ENCODE data around the gene TMEM40.
A peak's percentile ranks its signal among the peaks of the same experiment; 100 is the strongest.

TMEM40 gene

DNA sequence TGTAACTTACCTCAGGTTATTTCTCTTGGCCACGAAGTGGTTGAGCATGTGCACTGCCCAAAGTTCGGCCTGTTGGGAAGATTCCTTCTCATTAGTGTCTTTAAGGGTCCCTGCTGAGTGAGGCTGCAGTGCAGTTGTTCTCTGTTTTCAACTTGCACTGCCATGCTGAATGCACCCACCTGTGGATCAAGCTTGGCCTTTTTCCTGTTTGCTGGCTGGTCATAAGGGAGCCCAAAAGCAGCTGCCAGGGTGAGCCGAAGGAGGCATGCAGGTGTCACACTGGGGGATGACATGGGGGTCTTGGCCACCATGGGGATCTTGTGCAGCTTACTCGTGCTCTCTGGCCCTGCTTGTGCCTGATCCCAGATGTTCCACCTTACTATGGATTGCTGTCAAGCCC, 49.0 kb downstream of the TMEM40 start:
- no peak for DNase-seq (ENCODE audit: low spot score)
- in situ Hi-C loops (cut with MboI; ENCODE audit: low pct_unique_long_range_greater_than_20kb, low sequenced_read_pairs, unreplicated experiment) = no loop called here
- TF ChIP-seq, protein P1, sequence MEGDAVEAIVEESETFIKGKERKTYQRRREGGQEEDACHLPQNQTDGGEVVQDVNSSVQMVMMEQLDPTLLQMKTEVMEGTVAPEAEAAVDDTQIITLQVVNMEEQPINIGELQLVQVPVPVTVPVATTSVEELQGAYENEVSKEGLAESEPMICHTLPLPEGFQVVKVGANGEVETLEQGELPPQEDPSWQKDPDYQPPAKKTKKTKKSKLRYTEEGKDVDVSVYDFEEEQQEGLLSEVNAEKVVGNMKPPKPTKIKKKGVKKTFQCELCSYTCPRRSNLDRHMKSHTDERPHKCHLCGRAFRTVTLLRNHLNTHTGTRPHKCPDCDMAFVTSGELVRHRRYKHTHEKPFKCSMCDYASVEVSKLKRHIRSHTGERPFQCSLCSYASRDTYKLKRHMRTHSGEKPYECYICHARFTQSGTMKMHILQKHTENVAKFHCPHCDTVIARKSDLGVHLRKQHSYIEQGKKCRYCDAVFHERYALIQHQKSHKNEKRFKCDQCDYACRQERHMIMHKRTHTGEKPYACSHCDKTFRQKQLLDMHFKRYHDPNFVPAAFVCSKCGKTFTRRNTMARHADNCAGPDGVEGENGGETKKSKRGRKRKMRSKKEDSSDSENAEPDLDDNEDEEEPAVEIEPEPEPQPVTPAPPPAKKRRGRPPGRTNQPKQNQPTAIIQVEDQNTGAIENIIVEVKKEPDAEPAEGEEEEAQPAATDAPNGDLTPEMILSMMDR (IDR thresholded peaks at IDR 0.05; ENCODE audit: extremely low read depth, insufficient read depth, missing control alignments) = no peak

DNA sequence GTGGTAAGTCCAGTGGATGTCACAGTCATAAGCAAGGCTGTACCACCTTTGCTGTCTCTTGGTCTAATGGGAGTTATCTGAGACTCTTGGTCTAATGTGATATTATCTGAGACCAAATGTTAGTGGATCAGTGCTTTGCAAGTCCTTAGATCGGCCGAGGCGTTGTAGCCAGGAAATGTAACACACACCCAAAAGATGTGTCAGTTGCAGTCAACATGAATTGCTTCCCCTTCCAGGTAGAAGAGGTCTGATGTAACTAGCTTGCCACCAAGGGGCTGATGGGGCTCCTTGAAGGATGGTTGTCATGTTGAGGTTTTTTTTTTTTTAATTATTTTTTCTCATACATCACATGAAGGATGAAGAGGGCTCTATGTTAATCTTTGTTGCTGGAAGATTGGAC, 49.7 kb downstream of the TMEM40 start:
- TF ChIP-seq, protein P1 (IDR thresholded peaks at IDR 0.05; ENCODE audit: extremely low read depth, insufficient read depth, missing control alignments) = no peak
- in situ Hi-C loops (cut with MboI; ENCODE audit: low pct_unique_long_range_greater_than_20kb, low sequenced_read_pairs, unreplicated experiment) = no loop called here
- DNase-seq (ENCODE audit: low spot score) = no peak

DNA sequence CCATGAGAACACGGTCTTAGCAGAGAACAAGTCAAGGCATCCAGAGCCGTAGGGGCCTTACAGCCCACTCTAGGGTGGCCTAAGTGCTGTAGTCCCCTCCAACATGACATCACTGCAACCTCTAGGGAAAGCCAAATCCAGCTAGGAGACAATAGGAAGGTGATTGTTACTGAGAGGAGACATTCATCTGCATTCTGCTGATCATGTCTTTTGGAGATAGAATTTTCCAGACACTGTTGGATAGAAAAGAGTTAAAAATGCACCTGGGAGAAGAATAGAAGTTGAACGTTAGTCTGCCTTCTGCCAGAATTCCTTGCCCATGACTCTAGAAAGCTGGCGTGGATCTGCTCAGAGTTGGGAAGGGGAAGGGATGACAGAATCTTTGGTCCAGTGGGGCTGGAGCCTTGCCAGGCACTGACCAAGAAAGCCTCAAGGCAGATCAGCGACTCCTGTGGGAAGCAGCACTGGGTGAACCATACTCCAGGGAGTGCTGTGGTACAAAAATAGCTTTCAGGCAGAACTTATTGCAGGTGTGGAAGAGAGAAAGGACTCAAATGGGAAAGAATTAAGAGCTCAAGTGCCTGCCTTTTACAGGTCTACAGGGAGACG, 50.4 kb downstream of the TMEM40 start:
- in situ Hi-C loops (cut with MboI; ENCODE audit: low pct_unique_long_range_greater_than_20kb, low sequenced_read_pairs, unreplicated experiment) = no loop called here
- DNase-seq (ENCODE audit: low spot score) = no peak
- TF ChIP-seq, protein P1 (IDR thresholded peaks at IDR 0.05; ENCODE audit: extremely low read depth, insufficient read depth, missing control alignments) = no peak

DNA sequence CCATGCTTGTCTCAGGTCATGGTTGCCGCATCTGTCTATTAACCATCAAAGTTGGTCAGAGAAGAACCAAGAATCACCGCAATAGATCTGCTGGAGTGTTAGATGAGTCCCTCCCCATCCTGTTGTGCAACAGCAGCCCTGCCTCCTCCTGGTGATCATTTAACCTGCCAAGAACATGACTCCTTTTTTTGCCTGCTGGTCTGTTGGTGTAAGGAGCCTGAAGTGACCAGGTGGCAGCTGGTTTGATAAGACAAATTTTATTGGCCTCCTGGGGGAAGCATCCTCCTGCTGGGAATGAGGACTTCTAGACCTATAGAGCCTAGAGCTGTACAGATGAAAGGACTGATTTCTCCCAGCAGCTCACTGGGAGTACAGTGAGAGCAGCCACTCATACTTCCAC, 51.6 kb downstream of the TMEM40 start:
- TF ChIP-seq, protein P1 (IDR thresholded peaks at IDR 0.05; ENCODE audit: extremely low read depth, insufficient read depth, missing control alignments) = no peak
- in situ Hi-C loops (cut with MboI; ENCODE audit: low pct_unique_long_range_greater_than_20kb, low sequenced_read_pairs, unreplicated experiment) = no loop called here
- DNase-seq (ENCODE audit: low spot score) = no peak

DNA sequence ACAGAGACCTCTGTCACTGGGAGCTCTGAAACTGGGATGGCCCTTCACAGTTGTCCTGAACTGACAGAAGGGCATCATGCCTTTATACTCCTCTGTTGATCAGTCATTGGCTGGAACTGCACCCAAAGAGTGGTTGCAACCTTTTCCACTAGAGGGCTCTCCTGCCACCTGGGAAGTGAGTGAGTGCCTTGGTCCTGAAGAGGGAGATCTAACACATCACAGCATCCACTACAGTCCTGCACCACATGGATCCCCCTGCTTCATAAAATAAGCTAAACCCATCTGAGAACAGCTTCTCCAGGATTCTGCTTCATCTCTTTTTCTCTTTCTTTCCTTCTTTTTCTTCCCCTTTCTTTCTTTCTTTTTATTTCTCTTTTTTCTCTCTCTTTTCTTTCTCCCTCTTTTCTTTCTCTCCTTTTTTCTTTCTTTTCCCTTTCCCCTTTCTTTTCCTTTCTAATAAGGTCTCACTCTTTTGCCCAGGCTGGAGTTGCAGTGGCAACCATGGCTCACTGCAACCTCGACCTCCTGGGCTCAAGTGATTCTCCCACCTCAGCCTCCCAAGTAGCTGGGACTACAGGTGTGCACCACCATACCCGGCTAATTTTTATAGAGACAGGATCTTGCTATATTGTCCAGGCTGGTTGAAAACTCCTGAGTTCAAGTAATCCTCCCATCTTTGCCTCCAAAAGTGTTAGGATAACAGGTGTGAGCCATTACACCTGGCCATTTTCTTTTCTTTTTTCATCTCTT, 52.4 kb downstream of the TMEM40 start:
- DNase-seq (ENCODE audit: low spot score) = peak; percentile 71
- TF ChIP-seq, protein P1 (IDR thresholded peaks at IDR 0.05; ENCODE audit: extremely low read depth, insufficient read depth, missing control alignments) = peak; percentile 83
- in situ Hi-C loops (cut with MboI; ENCODE audit: low pct_unique_long_range_greater_than_20kb, low sequenced_read_pairs, unreplicated experiment) = no loop called here

DNA sequence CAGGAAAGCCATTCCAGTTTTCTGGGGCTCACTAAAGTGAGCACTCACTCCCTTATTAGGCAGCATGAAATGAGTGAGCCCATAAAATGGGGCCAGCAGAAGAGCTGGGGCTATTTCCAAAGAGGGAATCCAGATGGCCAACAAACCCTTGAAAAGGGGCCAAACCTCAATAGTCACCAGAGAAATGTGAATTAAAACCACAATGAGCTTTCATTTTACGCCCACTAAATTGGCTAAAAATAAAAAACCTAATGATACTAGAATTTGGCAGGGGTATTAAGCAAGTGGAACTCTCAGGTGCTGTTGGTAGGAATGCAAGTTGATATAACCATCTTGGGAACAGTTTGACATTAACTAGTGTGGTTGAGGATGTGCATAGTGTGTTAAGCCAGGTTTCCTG, 53.1 kb downstream of the TMEM40 start:
- DNase-seq (ENCODE audit: low spot score) = no peak
- in situ Hi-C loops (cut with MboI; ENCODE audit: low pct_unique_long_range_greater_than_20kb, low sequenced_read_pairs, unreplicated experiment) = no loop called here
- TF ChIP-seq, protein P1 (IDR thresholded peaks at IDR 0.05; ENCODE audit: extremely low read depth, insufficient read depth, missing control alignments) = no peak
